Measurements from ENCODE around the gene PLB1.
"Not testable (repeated sequence)": the region's sequence is repeated elsewhere in the genome, so short reads cannot be mapped to it uniquely, and the experiment has no call there.

The PLB1 gene

DNA sequence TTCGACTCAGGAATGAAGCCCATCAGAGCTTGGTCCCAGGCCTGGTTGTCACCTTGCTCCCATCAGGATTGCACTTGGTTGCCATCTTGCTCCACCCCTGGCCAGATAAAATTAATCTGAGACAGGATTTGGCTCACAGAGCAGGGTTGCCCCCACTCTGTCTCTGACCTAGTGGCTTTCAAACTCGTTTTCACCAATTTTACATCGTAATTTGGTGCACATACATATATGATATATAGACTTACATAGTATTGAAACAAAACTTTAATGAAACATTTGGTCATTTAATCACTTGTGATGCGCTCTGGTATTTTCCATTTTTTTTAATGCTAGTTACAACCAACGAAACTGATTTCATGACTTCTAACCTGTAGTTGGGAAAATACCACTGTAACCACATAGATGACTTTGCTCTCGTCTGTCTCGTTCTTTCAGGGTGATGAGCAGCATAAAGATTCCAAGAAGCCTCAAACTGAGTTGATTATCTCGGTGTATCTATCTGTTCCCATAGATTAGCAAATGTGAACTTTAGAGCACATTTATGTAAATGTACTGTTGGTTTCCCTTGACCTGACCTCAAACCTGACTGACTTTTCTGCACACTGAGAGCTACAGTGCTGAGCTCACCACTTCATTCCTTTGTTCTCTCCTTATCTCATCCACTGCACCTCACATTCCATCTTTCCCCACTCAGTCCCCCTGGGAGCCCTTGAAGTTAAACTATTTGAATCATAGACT is 30.5 kb upstream of the PLB1 start:
- no peak for DNase-seq

DNA sequence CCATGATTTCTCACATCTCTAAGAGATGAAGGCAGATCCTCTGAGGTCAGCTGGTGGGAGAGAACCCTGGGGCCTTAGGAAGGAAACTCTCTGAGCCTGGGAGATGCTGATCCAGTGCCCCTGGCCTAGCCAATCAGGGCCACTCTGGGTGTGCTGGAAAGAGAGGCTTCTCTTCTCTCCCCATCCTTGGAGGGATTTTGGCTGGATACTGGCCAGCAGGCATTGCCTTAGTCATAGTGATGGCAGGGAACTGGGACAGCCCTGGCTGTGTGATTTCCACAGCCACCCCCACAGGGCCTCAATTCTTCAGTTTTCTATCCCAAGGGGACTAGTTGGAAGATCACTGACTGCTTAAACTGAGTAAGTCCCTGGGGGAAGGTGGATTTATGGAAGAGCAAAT is 26.6 kb upstream of the PLB1 start:
- DNase-seq, result no peak

DNA sequence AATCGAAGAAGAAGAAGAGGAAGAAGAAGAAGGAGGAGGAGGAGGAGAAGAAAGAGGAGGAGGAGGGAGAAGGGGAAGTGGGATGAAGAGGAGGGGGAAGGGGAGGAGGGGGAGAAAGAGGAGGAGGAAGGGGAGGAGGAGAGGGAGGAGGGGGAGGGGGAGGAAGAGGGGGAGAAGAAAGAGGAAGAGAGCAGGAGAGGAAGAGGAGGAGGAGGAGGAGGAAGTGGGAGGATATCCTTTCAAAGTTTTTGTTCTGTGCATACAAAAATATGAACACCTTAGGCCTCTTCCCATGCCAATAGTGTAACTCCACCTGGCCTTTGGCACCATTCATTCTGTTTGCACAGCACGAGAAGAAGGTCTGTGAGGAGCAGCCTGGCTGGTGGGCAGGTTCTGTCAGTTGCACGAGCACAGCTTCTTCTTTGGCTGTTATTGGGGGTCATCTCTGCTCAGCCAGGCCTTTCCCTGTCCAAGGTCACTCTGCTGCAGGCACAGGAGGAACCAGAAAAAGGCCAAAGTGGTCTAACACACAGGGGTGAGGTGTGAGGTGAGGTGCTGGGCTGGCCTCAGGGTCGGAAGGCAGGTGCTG is 25.8 kb upstream of the PLB1 start:
- no peak for DNase-seq

DNA sequence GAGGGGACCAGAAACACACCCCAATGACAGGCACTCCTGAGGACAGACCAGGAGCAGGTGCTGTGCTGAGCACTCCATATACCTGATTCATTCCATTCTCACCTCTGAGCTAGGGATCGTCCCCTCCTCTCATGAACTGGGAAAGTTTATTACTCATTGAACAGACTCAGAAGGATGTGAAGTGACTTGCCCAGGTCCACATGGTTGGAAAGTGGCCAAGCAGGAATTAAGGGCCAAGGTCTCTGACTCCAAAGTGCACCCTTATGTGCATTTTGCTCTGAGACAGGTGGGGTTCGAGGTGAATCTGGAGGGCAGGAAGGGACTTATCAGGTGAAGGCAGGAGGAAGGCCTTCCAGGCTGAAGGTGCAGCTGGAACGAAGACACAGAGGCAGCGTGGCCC is 25.1 kb upstream of the PLB1 start:
- no peak for DNase-seq

DNA sequence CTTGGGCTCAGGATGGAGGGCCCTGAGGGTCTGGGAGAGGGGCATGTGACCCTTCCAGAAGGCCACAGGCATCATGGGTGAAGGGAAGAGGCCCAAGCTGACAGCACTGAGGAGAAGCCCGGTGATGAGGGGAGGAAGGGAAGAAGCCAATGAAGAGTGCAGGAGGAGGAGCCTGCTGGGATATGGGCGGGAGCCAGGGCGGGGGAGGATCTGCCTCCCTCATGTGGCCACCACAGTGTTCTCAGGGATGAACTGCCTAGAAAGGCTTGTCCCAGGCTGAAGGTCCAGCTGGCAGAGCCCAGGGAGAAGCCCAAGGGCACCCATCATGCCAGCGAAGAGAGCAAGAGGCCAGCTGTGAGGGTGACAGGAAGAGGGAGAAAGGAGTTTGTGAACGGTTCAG is 24.6 kb upstream of the PLB1 start:
- DNase-seq, result no peak

DNA sequence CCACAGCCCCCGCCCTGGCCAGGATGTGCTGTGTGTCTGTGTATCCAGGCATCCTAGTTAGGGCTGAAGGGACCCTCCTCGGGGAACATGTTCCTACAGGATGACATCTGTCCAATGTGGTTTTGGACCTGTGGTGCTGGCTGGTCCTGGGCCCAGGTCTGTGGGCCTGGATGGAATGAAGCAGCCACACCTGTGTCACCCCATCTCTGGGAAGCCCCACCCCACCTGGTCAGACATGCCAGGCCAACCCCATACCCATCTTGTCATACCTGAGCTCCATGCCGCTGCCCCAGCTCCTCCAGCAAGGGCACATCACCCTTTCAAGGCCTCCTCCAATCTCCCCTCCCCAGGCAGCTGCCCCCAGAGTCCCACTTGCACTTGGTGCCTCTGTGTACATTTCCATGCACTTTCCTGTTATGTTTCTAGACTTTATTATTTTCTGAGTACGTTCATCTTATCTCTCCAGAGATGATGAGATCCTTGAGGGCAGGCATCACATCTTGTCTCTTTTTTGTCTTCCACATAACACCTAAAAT is 24.1 kb upstream of the PLB1 start:
- no peak for DNase-seq

DNA sequence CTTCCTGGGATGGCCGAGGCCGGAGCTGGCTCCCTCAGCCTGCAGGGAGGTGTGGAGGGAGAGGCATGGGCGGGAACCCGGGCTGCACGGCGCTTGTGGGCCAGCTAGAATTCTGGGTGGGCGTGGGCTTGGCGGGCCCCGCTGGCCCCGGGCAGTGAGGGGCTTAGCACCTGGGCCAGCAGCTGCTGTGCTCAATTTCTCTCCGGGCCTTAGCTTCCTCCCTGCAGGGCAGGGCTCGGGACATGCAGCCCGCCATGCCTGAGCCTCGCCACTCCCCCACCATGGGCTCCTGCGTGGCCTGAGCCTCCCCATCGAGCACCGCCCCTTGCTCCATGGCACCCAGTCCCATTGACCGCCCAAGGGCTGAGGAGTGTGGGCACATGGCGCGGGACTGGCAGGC is 23.2 kb upstream of the PLB1 start:
- DNase-seq, result not testable (repeated sequence)

DNA sequence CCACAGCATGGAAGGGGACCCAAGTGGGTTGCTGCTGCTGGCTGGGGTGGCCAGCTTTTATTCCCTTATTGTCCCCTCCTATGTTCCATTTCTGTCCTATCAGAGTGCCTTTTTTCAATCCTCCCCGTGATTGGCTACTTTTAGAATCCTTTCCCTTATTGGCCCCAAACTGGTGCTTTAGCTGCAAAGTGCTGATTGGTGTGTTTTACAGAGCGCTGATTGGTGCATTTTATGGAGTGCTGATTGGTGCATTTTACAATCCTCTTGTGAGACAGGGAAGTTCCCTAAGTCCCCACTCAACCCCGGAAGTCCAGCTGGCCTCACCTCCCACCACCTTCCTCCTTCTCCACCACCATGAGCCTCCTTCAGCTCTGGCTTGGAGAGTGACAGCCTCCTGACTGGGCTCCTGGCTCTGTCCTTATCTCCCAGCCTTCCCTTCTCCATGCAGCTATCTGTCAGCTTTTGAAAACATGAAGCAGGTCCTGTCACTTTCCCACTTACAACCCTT is 20.7 kb upstream of the PLB1 start:
- no peak for DNase-seq

DNA sequence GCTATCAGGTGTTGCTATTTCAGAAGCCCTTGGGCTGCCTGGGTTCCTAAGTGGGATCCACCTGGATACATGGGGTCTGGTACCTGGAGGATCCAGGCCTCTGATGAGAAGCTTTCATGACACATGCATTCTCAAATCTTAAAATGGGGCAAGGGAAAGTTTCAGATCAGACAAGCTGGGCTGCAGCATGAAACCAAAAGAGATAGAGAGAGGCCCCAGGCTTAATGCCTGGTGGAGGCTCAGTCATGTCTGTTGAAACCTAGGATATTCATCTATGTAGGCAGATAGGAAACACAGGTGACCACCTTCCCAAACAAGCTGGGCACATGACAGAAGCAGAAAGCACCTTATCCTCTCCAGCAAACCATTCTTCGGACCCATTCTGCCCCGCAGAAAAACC is 18.8 kb upstream of the PLB1 start:
- DNase-seq, result no peak

DNA sequence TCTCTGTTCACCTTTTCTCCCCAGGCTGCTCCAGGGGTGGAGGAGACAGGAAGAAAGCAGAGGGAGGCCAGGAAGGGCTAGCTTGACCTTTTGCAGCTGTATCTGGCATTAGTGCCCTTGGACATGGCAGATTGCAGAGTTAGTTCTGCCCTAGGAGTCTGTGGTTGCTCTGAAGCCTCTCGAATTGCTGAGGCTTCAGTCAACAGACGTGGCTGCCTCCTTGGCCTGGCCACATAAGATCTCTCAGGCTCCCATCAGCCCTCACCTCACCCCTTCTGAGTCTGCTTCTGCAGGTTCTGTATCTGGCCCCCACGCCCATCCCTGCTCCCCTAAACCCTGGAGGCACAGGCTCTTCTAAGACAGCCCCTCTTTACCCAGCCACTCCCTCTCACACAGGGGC is 18.2 kb upstream of the PLB1 start:
- no peak for DNase-seq

DNA sequence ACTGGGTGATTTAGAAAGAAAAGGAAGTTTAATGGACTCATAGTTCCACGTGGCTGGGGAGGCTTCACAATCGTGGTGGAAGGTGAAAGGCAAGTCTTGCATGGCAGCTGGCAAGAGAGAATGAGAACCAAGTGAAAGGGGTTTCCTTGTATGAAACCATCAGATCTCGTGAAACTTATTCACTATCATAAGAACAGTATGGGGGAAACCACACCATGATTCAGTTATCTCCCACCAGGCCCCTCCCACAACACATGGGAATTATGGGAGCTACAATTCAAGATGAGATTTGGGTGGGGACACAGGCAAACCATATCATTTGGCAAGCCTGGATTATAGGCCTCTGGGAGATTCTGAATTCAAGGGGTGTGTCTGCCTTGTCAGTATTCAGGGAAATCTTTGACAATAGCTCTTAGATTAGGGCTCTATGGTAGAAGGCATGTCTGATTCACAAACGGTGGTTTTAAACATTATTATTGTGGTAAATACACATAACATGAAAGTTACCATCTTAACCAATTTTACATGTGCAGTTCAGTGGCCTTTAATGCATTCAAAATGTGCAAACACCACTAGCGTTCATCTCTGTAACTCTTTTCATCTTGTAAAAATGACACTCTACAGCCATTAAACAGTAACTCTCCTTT is 15.3 kb upstream of the PLB1 start:
- DNase-seq, result no peak

DNA sequence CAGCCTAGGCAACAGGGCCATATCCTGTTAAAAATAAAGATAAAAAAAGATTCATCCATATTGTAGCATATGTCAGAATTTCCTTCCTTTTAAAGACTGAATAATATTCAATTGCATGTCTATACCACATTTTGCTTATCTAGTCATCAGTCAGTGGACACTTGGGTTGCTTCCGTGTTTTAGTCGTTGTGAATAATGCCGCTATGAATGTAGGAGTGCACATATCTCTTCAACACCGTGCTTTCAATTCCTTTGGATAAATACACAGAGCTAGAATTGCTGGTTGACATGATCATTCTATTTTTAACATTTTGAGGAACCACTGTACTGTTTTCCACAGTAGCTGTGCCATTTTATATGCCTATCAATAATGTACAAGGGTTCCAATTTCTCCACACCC is 14.0 kb upstream of the PLB1 start:
- DNase-seq, result no peak

DNA sequence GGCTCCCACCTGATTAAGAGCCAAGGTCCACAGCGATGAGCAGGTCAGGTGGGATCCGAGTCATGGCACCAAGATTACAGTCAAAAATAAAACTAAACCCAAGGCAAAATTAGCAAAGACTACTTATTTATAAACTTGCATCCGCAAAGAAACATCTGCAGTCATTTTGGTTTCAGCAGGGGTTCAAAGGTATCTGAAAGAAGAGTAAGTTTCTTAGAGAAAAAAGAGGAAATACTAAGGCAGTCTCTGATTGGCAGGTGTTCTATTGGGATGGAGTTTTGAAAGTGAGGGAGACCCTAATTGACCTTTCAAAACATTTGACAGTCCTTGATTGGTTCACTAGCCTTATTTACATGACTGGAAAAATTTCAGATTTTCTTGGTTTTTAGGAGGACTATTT is 11.0 kb upstream of the PLB1 start:
- DNase-seq, result no peak

DNA sequence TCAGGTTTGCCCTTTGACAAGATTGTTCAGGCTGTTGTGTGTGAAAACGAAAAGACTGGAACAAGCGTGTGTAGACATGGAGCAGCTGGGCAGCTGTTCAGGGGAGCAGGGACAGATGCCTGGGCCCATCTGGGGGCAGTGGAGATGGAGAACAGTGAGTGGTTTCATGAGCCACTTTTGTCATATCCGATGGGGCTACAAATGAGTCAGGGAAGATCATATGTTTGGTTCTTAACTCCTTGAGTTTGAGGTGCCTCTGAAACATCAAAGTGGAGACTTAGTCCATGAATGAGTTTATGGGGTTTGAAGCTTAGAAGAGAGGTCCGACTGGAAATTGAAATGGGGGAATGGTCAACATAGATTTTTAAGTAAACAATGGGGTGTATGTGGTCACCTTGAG is 9.3 kb upstream of the PLB1 start:
- no peak for DNase-seq

DNA sequence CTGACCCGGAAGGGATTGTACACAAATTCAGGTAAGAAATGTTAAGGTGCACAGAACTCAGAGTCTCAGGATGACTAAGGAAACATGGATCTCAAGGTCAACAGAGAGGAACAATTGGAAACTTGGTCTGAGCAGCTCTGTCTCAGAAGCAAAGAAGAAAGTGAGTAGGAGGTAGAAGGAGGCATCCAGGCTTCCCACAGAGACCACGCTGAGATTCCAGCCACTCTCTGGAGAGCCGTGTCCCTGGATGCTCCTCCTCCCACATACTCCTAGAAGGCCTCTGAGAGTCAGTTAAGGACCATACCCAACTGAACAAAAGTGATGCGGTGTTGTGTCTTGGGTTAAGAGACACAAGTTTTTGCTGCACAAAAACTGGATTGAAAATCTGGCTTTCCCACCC is 8.6 kb upstream of the PLB1 start:
- no peak for DNase-seq

DNA sequence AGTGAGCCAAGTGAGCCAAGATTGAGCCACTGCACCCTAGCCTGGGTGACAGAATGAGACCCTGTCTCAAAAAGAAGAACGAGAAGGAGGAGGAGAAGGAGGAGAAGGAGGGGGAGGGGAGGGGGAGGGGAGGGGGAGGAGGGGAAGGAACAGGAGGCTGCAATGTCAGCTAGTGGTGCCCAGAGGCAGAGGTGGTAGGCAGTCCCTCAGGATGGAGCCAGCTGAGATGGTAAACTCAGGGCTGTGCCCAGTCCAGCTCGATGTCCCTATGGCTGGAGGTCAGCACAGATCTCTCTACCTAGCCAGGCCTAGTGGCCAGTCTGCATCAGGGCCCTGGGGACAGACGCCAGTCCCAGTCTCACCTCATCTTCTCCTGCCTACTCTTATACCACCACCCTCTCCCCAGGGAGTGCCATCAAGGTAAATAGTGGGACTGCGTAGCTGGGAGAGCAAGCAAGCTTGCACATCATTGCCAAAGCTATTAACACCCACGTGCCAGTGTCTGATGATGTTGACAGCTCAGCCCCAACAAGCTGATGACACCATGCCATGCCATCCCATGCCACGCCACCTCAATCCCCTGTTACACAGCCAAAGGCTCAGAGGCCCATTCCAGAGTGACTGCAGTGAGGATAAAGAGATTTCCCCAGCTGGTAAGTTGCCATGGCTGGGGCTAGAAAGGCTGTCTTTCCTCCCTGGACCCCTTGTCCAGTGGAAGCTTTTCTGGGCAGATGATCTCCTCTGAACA is 7.6 kb upstream of the PLB1 start:
- DNase-seq, result no peak

DNA sequence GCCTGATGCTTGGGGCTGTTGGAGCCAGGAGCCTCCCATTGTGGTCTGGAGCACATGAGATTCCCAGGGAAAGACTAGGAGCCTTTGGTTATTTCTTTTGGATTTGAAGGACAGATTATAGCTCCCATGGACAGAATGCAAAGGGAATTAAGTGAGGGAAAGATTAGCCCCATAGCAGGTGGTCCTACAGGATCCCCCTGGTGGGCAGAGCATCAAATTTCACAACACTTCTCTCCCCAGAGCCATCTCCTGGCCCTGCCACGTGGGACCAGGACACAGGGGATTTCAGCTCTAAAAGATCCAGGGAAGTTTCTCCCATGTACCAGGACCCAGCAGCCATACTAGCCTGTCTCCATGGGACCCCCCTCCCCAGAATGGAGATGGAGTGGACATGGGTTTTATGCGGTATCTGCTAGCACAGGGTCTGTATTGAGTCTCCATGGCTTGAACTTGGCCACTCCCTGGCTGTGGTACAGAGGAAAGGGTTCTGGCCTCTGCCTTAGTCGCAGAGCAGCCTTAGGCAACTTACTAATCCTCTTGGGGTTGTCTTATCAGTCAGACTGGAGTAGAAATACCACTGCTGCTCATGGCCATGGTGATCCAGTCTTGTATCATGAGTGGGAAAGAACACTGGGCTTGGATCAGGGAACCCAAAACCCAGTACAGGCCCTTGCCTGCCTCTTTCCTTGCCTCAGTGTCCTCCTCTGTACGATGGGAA is 6.8 kb upstream of the PLB1 start:
- DNase-seq, result no peak

DNA sequence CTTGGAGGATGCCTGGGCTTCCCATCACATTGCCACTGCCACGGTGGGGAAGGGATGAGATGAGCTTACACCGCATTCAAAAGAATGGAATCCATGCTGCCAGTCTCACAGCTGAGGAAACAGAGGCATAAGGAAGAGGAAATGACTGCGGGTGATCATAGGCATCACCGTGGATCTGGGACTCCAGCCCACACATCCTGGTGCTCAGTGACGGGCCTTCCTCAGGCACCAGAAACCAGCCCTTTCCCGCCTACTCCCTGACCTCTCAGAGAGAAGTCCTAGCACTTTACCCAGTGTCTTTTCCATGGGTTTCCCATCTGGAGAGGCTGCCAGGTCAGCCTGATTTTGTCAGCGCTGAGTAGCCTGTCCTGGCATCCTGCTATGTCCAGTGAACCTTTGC is 5.3 kb upstream of the PLB1 start:
- no peak for DNase-seq

DNA sequence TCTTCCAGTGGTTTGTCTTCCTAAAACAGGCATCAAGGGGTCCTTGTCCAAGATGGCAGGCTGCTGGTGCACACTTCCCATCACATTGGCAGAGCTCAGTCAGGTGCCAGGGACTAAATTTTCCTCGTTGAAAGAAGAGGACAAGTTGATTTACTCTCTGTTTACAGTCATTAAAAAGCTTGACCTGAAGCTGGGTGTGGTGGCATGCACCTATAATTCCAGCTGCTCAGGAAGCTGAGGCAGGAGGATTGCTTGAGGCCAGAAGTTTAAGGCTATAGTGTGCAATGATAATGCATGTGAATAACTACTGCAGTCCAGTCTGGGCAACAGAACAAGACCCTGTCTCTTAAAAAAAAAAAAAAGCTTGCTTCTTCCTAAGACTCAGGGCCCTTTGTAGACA is 3.6 kb upstream of the PLB1 start:
- DNase-seq, result no peak

DNA sequence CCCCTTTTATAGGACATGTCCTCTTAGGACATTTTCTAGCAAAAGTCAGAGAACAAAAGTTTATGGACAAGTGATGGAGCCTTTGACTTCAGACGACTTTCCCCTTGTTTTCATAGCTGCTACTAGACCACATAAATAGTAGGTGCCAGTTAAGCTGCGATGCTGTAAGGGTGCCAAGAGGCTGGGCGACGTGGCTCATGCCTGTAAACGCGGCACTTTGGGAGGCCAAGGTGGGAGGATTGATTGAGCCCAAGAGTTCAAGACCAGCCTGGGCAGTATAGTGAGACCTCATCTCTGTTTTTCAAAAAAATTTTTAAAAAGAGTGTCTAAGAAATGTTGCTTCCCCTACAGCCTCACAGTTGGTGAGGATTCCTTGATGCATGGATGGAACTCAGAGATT is 2.2 kb upstream of the PLB1 start:
- no peak for DNase-seq

DNA sequence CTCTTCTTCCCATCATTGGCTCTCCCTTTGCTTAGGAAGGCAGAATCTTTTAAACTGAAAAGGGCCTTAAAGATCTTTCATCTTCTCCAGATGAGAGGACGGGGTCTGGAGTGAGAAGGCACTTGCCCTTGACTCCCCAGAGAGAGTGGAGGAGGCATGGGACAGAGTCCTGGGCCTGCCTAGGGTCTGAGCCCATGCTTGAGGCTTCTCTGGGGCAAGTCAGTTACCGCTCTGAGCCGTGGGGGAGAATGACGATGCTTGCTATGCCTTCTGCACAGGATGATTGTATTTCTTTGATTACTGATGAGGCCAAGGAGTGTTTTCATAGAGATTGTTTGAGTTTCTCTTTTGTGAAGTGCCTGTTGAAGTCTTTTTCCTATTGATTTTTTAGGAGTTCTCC is 921 bp downstream of the PLB1 start:
- no peak for DNase-seq

DNA sequence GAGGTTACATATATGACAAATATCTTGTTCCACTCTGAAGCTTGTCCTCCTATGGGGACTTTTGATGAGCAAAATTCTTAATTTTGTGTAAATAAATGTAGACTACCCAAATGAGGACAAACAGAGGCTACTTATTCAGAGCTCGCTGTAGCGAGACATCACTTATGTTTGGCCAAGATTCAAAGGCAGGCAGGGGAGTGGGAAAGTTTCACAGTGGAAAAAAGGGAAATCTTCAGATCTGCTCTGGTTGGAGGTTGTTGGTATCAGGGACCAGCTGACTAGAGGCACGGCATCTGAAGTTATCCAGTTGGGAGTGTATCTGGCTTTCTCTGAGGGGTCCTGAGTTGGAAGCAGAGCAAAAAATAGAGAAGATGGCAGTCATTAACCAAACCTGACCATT is 1.3 kb downstream of the PLB1 start:
- no peak for DNase-seq

DNA sequence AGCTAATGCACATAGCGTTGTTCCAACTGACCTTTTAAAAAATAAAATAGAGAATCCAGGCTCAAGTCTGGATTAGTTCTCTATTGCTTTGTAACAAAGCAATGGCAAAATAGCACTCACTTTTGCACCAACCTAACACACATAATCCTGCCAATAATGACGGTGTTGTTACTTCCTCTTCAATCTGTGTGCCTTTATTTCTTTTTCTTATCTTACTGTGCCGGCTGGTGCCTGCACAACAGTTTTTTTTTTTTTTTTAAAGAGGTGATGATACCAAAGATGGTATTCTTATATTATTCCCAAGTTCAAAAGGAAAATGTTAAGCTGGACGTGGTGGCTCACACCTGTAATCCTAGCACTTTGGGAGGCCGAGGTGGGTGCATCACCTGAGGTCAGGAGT is 3.4 kb downstream of the PLB1 start:
- DNase-seq, result no peak

Data from activated naive CD4-positive, alpha-beta T cell (primary cell).